Activated naive CD4-positive, alpha-beta T cell (primary cell): Measurements from ENCODE around the gene PCSK5.

ENCODE experiments used
- DNase-seq, 4 experiments: peaks; one replicate each; lab custom pipeline; 2025; lab: John Stamatoyannopoulos, UW

Gene PCSK5

DNA sequence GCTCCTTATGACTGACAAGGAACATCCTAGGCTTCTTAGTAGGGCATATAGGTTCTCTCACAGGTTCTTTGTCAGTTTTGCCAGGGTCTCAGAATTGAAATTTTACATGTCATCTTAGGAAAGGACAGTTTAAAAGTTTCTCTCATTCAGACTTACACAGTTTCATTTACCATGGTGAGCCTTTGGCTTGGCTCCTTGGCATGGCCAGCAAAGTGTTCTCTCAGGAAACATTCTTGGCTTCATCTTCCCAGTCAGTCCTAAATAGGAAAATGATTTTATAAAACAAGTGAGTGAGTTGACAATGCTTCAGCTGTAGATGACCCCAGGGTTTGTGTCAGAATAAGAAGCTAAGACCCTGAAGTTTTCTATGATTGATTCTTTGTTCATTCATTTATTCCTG is 191.6 kb downstream of the PCSK5 start:
- no peak for DNase-seq

DNA sequence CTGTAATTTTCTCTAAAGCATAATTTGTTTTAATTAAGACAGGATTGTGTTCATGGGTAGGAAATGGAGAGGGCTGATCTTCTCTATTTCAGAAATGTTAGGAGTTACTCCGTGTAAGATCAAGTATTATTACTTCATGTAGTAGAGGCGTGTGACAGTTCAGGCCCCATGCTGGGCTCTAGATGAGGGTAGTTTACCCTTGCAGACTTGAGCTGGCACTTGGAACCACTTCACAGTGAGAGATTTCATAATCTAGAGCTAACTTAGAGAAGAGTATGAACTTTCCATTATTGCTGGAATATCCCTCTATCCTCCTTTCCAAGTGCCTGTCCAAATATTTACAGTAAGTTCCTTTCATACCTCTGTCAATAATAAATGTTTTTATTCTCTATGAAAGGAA is 195.1 kb downstream of the PCSK5 start:
- no peak for DNase-seq

DNA sequence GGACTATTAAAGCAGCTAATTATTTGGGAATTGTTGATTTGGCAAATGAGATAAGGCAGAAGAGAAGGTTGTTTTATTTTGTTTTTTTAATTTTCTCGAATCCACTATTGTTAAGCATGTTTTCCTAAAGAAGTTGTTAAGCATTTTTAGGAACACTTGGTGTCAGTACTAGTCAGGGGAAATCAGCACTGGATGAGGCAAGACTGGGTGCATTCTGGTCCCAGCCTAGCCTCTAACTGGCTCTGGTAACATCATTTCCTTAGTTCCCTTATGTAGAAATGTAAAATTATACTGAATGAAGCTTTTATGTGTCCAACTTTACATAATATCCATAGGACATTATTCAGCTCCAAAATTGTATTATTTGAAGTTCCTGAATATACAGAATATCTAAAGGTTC is 196.1 kb downstream of the PCSK5 start:
- DNase-seq: no peak

DNA sequence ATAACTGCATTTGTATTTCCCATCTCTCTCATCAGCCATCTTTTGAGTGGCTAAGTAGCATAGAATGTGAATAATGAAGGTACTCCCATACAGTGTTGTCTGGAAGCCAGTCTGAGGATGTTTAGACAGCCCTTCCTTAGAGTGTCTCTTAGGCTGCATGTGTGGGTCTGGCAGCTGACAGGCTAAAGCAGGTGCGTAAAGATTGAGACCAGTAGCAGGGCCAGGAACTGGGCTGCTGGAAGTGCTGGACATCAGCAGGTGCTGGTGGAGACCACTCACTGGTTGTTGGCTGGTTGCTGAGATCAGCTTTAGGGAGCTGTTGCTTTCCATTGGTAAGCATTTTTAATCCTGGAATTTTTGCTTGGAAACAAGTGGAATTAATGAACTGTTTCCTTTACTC is 197.5 kb downstream of the PCSK5 start:
- no peak for DNase-seq

GRCh38 chr9:76090330-76090729 is 199.9 kb downstream of the PCSK5 start:
- no peak for DNase-seq

- no peak for DNase-seq
Measured at GRCh38 chr9:76090909-76091308, 200.4 kb downstream of the PCSK5 start.

DNA sequence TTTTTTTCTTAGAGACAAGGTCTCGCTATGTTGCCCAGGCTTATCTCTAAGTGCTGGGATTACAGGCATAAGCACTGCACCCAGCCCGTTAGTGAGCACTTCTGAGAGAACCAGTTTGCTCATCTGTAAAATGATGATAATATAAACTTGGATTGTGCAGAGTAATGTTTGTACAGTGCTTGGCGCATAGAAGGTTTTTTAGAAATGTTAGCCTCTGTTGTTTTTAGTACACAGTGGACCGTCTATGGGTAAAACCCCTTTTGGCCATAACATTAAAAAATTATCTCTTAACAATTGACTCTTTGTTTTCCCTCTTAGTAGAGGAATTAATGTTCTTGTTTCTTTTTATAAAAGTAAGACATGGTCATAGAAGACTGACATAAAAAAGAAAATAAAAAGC is 202.1 kb downstream of the PCSK5 start:
- no peak for DNase-seq

GRCh38 chr9:76095585-76095984 is 205.1 kb downstream of the PCSK5 start:
- no peak for DNase-seq

GRCh38 chr9:76099516-76099915 is 209.0 kb downstream of the PCSK5 start:
- DNase-seq: no peak

- no peak for DNase-seq
Measured at GRCh38 chr9:76101075-76101474, 210.6 kb downstream of the PCSK5 start.

DNA sequence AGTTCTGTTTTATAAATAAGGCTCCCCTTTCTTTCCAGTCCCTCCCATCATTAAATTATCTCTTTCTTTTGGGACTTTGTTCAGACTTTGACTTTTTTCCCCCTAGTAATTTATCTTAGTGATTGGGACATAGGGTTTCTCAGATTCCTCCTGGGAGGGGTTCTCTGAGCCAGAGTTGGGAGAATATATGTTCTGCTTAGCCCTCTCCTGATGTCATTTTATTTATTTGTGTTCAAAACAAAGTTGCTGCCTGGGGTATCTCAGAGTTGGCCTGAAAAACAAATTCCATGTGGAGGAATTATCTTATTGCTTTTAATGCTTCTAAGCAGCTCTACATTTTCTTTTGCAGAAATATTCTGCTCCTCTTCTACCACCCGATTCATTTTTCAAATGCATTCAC is 211.0 kb downstream of the PCSK5 start:
- DNase-seq: no peak

- no peak for DNase-seq
Measured at GRCh38 chr9:76101947-76102346, 211.5 kb downstream of the PCSK5 start.

- DNase-seq: no peak
Measured at GRCh38 chr9:76103531-76104315, 213.2 kb downstream of the PCSK5 start.

DNA sequence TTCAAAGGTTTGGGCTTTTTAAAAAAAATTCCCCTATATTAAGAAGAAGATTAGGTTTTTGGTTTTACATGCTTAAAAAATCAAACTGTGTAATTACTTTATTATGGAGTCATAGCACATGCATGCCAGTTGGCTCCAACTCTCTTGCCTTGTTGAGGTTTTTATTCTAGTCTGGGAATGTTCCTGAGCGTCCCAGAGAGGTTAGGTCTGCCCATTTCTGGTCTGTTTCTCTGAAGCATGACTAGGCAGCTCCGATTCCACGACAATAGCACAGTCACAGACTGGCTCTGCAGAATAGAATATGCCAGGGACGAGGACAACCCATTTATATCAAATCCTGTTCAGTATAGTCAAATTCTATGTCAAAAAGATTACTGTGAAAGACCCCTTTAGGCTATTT is 217.0 kb downstream of the PCSK5 start:
- DNase-seq: no peak

DNA sequence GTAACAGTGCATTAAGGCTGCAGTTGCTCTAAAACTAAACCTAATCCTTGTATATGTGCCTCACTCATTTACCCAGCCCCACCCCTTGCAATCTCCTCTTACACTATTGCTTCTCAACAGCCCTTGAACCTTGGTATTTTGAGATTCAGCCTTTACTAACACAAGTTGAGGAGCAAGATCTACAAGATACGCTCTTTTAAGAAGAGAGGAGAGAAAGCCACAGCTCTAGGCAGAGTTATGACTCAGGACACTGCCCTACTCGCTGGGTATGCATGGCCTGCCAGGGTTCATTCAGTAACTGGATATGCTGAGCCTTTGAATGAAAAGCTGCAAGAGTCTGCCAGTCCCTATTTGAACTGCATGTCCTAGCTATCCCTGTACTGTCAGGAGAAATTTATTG is 219.5 kb downstream of the PCSK5 start:
- DNase-seq: no peak

DNA sequence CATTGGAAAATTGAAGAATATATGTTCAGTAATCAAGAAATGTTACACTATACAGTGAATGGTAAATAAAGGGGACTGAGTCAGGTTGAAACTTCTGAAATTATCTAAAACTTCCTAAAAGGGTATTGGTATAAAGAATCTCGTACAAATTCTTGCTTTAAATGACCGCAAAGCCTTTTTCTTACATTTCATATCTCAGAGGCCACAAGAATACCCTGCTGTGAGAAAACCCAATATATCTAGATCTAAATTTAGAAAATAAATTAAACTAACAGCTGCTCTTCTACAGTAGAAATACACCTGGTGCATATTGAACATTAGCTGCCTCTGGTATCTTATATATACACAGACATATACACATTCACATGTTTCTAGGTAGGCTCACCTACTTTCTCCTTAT is 221.7 kb downstream of the PCSK5 start:
- no peak for DNase-seq

DNA sequence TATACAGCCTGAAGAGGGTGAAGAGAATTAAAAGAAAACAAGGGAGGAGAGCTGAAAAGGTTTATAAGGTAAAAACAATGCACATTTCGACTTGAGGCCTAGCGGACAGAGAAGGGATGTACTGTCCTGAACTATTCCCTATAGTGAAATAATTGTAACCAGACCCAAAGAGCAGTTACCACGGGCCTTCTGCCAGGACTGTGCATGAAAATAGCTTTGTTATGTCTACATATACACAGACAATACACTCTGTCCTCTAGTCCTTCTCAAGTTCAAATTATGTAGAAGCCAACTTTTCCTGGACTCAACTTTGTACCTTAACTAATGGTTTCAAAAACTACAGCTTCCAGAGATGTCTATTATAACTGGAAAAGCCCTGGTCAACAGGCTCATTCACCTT is 223.7 kb downstream of the PCSK5 start:
- DNase-seq: no peak

DNA sequence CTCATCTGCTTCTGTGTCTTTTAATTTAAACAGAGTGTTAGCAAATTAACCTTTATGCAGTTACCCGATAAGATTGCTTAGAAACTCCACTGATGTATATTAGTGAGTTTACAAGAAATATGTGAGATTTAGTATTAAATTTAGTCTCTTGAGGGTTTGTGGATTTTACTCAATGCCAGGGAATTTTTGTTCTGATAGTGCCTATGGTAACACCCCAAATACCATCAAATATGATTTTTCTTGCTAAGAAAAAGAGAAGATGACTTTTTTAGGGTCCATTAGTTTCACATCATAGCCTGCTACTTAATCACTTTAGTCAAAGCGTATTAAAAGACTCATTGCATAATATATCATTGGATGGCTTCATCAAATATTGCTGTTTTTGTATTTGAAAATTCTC is 224.9 kb downstream of the PCSK5 start:
- no peak for DNase-seq

DNA sequence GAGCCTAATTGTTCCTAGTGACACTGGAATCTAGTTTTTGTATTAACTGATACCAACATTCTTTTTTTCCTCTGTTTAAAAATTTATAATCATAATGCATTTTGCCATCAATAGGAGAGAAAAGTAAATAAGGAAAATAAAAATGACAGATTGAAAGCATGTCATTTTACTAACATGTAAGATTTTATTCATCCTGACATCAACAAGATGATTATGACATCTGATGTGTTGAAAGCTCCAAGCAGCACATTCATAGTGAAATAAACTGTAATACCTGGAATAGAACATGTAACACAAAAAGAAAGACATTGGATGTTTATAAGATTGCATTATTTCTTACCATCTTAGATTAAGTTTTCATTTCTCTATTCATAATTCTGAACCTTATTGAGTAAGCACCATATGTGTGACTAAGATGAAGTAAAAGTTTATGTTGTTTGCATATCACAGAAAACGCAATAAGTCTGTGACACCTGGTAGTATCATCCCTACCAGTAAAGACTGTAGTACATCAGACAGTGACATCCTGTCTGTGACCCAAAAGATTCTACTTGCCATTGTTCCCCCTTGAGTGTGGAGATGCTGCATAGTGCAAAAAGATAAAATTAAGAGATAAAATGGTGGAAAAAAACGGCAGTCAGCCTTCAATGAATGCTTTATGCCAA is 225.6 kb downstream of the PCSK5 start:
- no peak for DNase-seq

DNA sequence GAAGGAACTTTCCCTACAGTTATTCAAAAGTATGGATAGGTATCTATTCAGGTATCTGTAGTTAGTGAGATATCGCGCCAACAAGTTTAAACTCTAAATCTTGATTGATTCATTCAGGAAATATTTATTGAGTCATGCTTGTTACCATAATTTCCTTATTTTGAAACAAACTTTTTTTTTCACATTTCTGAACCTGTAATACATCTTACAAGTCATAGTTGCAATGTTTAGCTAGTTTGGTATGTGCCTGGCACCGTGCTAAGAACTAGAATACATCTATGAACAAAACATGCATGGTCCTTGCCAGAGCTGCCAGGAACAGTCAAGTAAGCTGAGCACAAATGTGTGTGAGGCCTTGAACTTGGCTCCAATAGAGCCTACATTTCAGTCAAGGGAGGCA is 226.4 kb downstream of the PCSK5 start:
- no peak for DNase-seq

GRCh38 chr9:76127637-76128036 is 237.2 kb downstream of the PCSK5 start:
- no peak for DNase-seq

- no peak for DNase-seq
Measured at GRCh38 chr9:76135902-76136301, 245.4 kb downstream of the PCSK5 start.

- DNase-seq: no peak
Measured at GRCh38 chr9:76136986-76137385, 246.5 kb downstream of the PCSK5 start.

- DNase-seq: no peak
Measured at GRCh38 chr9:76137931-76138330, 247.5 kb downstream of the PCSK5 start.
